ENCODE data around the gene TYSND1. TPM values are rescaled to one million over a fixed set of nuclear protein-coding genes. Genes with fewer than 3 reads are reported as not detected.
"Not testable (repeated sequence)": the region's sequence is repeated elsewhere in the genome, so short reads cannot be mapped to it uniquely, and the experiment has no call there.

Gene TYSND1
- total RNA-seq, 1 donor = 12.1 TPM

DNA sequence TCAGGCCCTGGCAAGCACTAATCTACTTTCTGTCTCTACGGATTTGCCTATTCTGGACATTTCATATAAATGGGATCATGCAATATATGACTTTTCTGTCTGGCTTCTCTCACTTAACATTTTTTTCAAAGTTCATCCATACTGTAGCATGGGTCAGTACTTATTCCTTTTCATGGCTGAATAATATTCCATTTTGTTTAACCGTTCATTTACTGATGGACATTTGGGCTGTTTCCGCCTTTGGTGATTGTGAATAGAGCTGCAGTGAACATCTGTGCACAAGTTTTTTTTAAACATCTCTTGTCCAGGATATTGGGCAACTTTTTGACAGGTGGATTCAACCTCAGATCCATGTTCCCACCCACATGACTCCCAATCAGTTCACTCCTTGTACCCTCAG lies 44.8 kb downstream of the TYSND1 start:
- TF ChIP-seq CTCF (IDR thresholded peaks at IDR 0.05; ENCODE audit: insufficient read depth, low read depth, low read length) = no peak
- no peak for DNase-seq (ENCODE audit: low read depth)

GRCh38 chr10:70101068-70101562 lies 45.4 kb downstream of the TYSND1 start:
- DNase-seq (ENCODE audit: low read depth); H3K4me3 ChIP-seq (ENCODE audit: low read depth, low read length): not testable (repeated sequence)

More for the DNA sequence above, 44.8 kb downstream of the TYSND1 start:
- H3K4me3 ChIP-seq (ENCODE audit: low read depth, low read length) = no peak overlapping the region

DNA sequence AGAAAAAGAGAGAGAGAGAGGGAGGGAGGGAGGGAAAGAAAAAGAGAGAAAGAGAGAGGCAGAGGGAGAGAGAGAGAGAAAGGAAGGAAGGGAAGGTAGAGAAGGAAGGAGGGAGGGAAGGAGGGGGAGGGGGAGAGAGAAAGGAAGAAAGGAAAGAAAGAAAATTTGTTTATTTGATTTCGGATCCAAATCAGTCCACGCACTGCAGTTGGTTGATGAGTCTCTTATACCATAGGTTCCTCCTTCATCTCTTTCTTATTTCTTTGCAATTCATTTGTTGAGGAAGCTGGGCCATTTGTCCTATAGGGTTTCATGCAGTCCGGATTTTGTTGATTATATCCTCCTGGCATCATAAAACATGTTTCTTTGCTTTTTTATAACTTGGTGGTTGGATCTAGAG lies 48.2 kb downstream of the TYSND1 start:
- TF ChIP-seq CTCF (IDR thresholded peaks at IDR 0.05; ENCODE audit: insufficient read depth, low read depth, low read length) = no peak
- H3K4me3 ChIP-seq (ENCODE audit: low read depth, low read length) = no peak overlapping the region
- no peak for DNase-seq (ENCODE audit: low read depth)

DNA sequence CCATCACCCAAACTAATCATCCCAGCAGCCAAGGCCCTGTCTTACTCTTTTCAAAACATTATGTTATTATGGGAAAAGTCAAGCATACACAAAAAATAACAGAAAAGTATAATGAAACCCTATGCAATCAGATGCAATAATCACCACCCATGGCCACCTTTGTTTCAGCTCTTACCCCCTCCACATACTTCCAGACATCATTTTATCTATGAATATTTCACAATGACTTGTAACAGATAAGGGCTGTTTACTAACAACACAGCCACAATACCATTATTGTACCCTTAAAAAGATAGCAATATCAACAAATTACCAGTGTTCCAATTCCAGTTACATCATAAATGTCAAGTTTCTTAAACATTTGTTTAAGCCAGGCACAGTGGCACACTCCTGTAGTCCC lies 49.0 kb downstream of the TYSND1 start:
- no peak for TF ChIP-seq CTCF (IDR thresholded peaks at IDR 0.05; ENCODE audit: insufficient read depth, low read depth, low read length)
- no peak for DNase-seq (ENCODE audit: low read depth)
- H3K4me3 ChIP-seq (ENCODE audit: low read depth, low read length) = no peak overlapping the region

DNA sequence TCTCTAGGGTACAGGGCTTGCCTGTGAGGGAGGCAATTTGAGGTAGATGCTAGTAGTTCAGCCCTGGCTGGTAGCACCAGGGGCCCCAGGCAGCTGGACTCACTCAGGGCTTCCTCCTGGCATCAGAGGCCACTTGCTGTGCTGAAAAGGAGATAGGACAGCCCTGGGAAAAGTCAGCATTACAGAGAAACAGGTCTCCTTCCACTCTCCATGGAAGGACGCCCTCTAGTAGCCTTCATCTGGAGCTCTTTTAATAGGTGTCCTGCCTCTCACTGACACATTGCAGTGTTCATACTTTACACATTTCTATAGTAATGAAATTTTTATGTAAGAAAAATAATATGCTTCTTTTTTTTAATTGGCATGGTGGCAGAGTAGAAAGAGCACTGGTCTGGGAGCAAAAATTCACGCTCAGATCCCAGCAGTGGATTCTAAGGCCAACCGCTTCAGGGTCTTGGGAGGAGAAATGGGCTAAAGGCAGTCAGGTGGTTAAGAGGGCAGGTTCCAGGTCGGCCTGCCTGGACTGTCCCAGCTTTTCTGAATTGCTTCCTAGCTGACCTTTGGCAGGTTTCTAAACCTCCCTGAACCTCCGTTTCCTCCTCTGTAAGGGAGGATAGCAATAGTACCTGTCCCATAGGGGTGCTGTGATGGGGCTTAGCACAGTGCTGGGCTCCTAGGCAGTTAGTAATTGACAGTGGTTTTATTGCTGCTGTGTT lies 49.6 kb downstream of the TYSND1 start:
- no peak for DNase-seq (ENCODE audit: low read depth)
- TF ChIP-seq CTCF (IDR thresholded peaks at IDR 0.05; ENCODE audit: insufficient read depth, low read depth, low read length) = no peak
- no peak overlapping the region for H3K4me3 ChIP-seq (ENCODE audit: low read depth, low read length)

GRCh38 chr10:70096016-70096704 lies 50.3 kb downstream of the TYSND1 start:
- TF ChIP-seq CTCF (IDR thresholded peaks at IDR 0.05; ENCODE audit: insufficient read depth, low read depth, low read length) = no peak
- no peak overlapping the region for H3K4me3 ChIP-seq (ENCODE audit: low read depth, low read length)
- no peak for DNase-seq (ENCODE audit: low read depth)

DNA sequence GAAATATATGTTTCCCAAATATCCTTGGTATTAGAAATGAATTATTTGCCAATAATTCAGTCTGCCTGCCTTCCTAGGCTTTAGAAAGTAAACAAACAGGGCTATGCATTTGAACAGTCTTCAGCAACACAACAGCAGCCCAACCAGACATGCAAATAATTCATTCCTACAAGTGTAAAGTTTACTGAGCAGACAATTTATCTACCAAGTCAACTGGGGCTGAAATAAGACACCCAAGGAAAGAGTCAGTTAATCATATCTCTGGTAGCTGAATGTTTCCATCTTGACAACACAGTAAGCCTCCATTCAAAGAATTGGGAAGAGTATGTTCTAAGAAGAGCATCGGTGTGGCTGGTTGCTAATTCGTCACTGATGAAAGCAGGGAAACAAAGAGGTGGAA lies 52.2 kb downstream of the TYSND1 start:
- H3K4me3 ChIP-seq (ENCODE audit: low read depth, low read length) = no peak overlapping the region
- TF ChIP-seq CTCF (IDR thresholded peaks at IDR 0.05; ENCODE audit: insufficient read depth, low read depth, low read length) = no peak
- no peak for DNase-seq (ENCODE audit: low read depth)

All from fibroblast of villous mesenchyme (primary cell).